OCI-LY3 (cell line): ENCODE results near the gene ZNF644.
A peak's percentile ranks its signal among the peaks of the same experiment; 100 is the strongest.

Source experiments
- H2AFZ ChIP-seq: fragments of 200-600, 300-600 bp; shearing (Covaris generic); 2 replicates; pipeline ENCODE4 v1.6.0; 2014; ENCODE audit warnings: antibody characterized with exemption, low read depth, low read length
- H3K27ac ChIP-seq: fragments of 200-600, 300-600 bp; sonication (generic); 2 replicates; pipeline ENCODE4 v1.5.1; 2014; ENCODE audit warnings: mild to moderate bottlenecking, low read length, moderate library complexity, mixed read lengths
- H3K27me3 ChIP-seq: fragments of 200-600, 300-600 bp; sonication (generic); 2 replicates; pipeline ENCODE4 v1.6.1; 2014; ENCODE audit warnings: low read depth, low read length, mixed read lengths
- H3K36me3 ChIP-seq: fragments of 200-600, 300-600 bp; sonication (generic); replicated peaks from 2 replicates; pipeline ENCODE3; 2014; ENCODE audit warnings: low read depth, low read length, mixed read lengths
- H3K4me1 ChIP-seq: fragments of 300-600, 200-600 bp; sonication (generic); 2 replicates; pipeline ENCODE4 v1.6.1; 2014; ENCODE audit warnings: low read length, mixed read lengths
- H3K4me2 ChIP-seq: fragments of 200-600, 300-600 bp; sonication (generic); 2 replicates; pipeline ENCODE4 v1.6.1; 2014; ENCODE audit warnings: low read length, mixed read lengths
- H3K4me3 ChIP-seq: fragments of 300-600, 200-600 bp; sonication (generic); 2 replicates; pipeline ENCODE4 v1.5.1; 2014; ENCODE audit warnings: antibody characterized with exemption, mild to moderate bottlenecking, low read length, moderate library complexity
- H3K79me2 ChIP-seq: fragments of 300-600, 200-600 bp; shearing (Covaris generic); 2 replicates; pipeline ENCODE4 v1.6.1; 2014; ENCODE audit warnings: mild to moderate bottlenecking, low read length, mixed read lengths
- H3K9ac ChIP-seq: fragments of 300-600, 200-600 bp; shearing (Covaris generic); 2 replicates; pipeline ENCODE4 v1.6.0; 2014; ENCODE audit warnings: mild to moderate bottlenecking, low read length, moderate library complexity
- H3K9me3 ChIP-seq: fragments of 200-600, 300-600 bp; shearing (Covaris generic); 2 replicates; pipeline ENCODE4 v1.6.1; 2014; ENCODE audit warnings: low read length, mixed read lengths; ENCODE audit not compliant: insufficient read depth
- H4K20me1 ChIP-seq: fragments of 200-600, 300-600 bp; sonication (generic); 2 replicates; pipeline ENCODE4 v1.6.1; 2016; ENCODE audit warnings: low read length, mixed read lengths; ENCODE audit not compliant: insufficient read depth
- EZH2phosphoT487 ChIP-seq: fragments of 200-600 bp; shearing (Covaris generic); IDR thresholded peaks from 2 replicates; pipeline ENCODE4 v1.6.1; 2018; ENCODE audit warnings: antibody characterized with exemption, mixed run types, low read depth
- TF ChIP-seq, protein P1 (sequence below): fragments of 200-600, 300-600 bp; sonication (generic); IDR thresholded peaks from 2 replicates; pipeline ENCODE4 v1.5.1; 2014; ENCODE audit warnings: antibody characterized with exemption, low read length, low read depth

The ZNF644 gene

GRCh38 chr1:90970208-90970607, 51.6 kb downstream of the ZNF644 start:
- TF ChIP-seq, protein P1, sequence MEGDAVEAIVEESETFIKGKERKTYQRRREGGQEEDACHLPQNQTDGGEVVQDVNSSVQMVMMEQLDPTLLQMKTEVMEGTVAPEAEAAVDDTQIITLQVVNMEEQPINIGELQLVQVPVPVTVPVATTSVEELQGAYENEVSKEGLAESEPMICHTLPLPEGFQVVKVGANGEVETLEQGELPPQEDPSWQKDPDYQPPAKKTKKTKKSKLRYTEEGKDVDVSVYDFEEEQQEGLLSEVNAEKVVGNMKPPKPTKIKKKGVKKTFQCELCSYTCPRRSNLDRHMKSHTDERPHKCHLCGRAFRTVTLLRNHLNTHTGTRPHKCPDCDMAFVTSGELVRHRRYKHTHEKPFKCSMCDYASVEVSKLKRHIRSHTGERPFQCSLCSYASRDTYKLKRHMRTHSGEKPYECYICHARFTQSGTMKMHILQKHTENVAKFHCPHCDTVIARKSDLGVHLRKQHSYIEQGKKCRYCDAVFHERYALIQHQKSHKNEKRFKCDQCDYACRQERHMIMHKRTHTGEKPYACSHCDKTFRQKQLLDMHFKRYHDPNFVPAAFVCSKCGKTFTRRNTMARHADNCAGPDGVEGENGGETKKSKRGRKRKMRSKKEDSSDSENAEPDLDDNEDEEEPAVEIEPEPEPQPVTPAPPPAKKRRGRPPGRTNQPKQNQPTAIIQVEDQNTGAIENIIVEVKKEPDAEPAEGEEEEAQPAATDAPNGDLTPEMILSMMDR: no peak
- no peak for TF ChIP-seq EZH2phosphoT487
- no peak overlapping the region for H2AFZ ChIP-seq
- no peak overlapping the region for H3K4me2 ChIP-seq
- peaks cover 70% of the 10 kb centered on the region for H3K79me2 ChIP-seq
- peaks cover 50% of the 10 kb centered on the region for H4K20me1 ChIP-seq
- no peak overlapping the region for H3K9ac ChIP-seq
- H3K9me3 ChIP-seq: no peaks in the 10 kb centered on the region
- H3K4me1 ChIP-seq: no peaks in the 10 kb centered on the region
- H3K27me3 ChIP-seq: no peaks in the 10 kb centered on the region
- no peak overlapping the region for H3K4me3 ChIP-seq
- no peak overlapping the region for H3K27ac ChIP-seq
- peaks cover 7% of the 10 kb centered on the region for H3K36me3 ChIP-seq

DNA sequence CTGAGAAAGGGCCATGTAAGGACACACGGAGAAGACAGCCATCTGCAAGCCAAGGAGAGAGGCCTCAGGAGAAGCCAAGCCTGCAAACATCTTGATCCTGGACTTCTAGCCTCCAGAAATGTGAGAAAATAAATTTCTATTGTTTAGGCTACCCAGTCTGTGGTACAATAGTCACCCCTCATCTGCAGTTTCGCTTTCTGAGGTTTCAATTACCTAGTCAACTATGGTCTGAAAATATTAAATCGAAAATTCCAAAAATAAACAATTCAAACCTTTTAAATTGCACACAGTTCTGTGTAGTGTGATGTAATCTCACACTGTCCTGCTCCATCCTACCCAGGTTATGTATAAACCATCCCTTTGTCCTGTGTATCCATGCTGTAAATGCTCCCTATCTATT, 52.6 kb downstream of the ZNF644 start:
- TF ChIP-seq, protein P1: no peak
- TF ChIP-seq EZH2phosphoT487: no peak

DNA sequence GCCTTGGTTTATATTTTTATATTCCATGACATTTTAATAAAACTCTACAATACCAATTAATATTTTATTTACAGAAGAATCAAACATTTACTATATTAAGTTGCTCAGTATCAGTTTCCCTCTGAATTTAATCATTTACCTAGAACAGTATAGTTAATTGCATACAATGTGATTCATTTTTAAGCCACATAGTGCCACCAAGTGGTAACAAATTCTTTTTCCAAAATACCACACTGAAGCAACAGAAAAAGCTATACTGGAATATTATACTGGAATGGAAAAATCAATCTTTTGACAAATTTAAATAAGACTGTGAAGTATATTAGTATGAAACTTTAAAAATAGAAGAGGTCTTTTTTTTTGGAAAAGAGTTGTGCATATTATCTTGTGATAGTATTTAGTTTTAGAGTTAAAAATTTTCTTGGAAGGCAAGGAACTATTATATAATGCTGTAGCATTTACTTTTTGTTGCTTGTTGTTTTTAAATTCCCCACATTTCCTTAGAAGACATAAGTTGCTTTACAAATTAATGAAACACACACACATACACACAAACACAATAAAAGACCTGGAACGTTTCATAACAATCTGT, 57.3 kb downstream of the ZNF644 start:
- peaks cover 55% of the 10 kb centered on the region for H3K79me2 ChIP-seq

More for the DNA sequence above, 52.6 kb downstream of the ZNF644 start:
- H3K36me3 ChIP-seq: peaks cover 7% of the 10 kb centered on the region
- H4K20me1 ChIP-seq: peaks cover 42% of the 10 kb centered on the region
- no peak overlapping the region for H3K4me3 ChIP-seq
- H3K79me2 ChIP-seq: peaks cover 61% of the 10 kb centered on the region
- H3K27ac ChIP-seq: no peak overlapping the region
- no peak overlapping the region for H3K4me2 ChIP-seq
- no peaks in the 10 kb centered on the region for H3K27me3 ChIP-seq
- no peaks in the 10 kb centered on the region for H3K9me3 ChIP-seq
- H3K9ac ChIP-seq: no peak overlapping the region
- no peak overlapping the region for H2AFZ ChIP-seq
- no peaks in the 10 kb centered on the region for H3K4me1 ChIP-seq

DNA sequence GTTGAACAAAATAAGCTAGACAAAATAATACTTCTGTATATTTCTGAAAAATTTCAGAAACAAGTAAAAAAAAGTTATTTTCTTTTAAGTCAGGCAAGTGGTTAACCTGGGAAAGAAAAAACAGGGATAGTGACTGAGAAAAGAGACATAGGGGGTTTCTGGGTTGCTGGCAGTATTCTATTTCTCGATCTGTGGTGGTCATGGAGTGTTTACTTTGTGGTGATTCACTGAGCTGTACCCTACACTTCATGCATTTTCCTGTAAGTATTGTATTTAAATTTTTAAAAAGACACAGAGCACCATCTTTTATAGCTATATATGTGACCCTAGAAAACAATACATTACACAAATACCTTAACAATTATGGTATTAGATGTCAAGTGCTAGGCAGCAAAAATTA, 58.2 kb downstream of the ZNF644 start:
- TF ChIP-seq, protein P1: no peak
- Histone ChIP-seq H3K9me3 (no peaks in the 10 kb centered on the region), H3K27me3 (no peaks in the 10 kb centered on the region), H4K20me1 (peaks cover 44% of the 10 kb centered on the region), H3K36me3 (peaks cover 6% of the 10 kb centered on the region), H3K27ac (no peak overlapping the region), H3K4me1 (no peaks in the 10 kb centered on the region), H3K79me2 (peaks cover 55% of the 10 kb centered on the region), H3K9ac (no peak overlapping the region), H2AFZ (no peak overlapping the region), H3K4me3 (no peak overlapping the region), H3K4me2 (no peak overlapping the region)

More for the DNA sequence above, 57.3 kb downstream of the ZNF644 start:
- H3K4me1 ChIP-seq: no peaks in the 10 kb centered on the region
- no peak for TF ChIP-seq EZH2phosphoT487
- TF ChIP-seq, protein P1: peak; percentile 50
- H4K20me1 ChIP-seq: peaks cover 44% of the 10 kb centered on the region
- H3K9me3 ChIP-seq: no peaks in the 10 kb centered on the region
- H3K4me3 ChIP-seq: no peak overlapping the region
- no peak overlapping the region for H3K4me2 ChIP-seq
- peaks cover 4% of the 10 kb centered on the region for H3K36me3 ChIP-seq
- no peak overlapping the region for H3K9ac ChIP-seq
- no peak overlapping the region for H2AFZ ChIP-seq
- H3K27me3 ChIP-seq: no peaks in the 10 kb centered on the region
- no peak overlapping the region for H3K27ac ChIP-seq
